Upper lobe of left lung (tissue), 6 donors: ENCODE results near the gene ASB16. TPM values are rescaled to one million over a fixed set of nuclear protein-coding genes. Genes with fewer than 3 reads are reported as not detected.

Source experiments
- ATAC-seq, 2 donors: fragments of 200-7000 bp; cut with Tn5 transposase; one replicate each; pipeline ENCODE4 v1.9.1; 2022; ENCODE audit warnings: mild to moderate bottlenecking in 2 of 2, moderate library complexity in 2 of 2; ENCODE audit not compliant: low FRiP score in 2 of 2
- DNase-seq, 2 donors: peaks; one replicate each; pipeline ENCODE4 v3.0.0-alpha.2; 2019 to 2020
- H3K27ac ChIP-seq, 4 donors: fragments of 200-600 bp; sonication (generic); one replicate each; pipeline ENCODE4 v1.5.1; 2016 to 2019
- H3K27me3 ChIP-seq, 4 donors: fragments of 200-600 bp; sonication (generic); one replicate each; pipeline ENCODE4 v1.5.1; 2017 to 2019
- H3K36me3 ChIP-seq, 4 donors: fragments of 200-600 bp; sonication (generic); one replicate each; pipeline ENCODE4 v1.5.1; 2016 to 2019
- H3K4me1 ChIP-seq, 4 donors: fragments of 200-600 bp; sonication (generic); one replicate each; pipeline ENCODE4 v1.5.1; 2018 to 2019
- H3K4me3 ChIP-seq, 4 donors: fragments of 200-600 bp; sonication (generic); one replicate each; pipeline ENCODE4 v1.5.1; 2017 to 2019; ENCODE audit warnings: mild to moderate bottlenecking in 2 of 4, moderate library complexity in 1 of 4
- H3K9me3 ChIP-seq, 4 donors: fragments of 200-600 bp; sonication (generic); one replicate each; pipeline ENCODE4 v1.5.1; 2018 to 2019
- CTCF ChIP-seq, 6 experiments: fragments of 450-650 bp in 4 of 6; fragments of 200-600 bp in 2 of 6; sonication (generic) in 2 of 6; IDR thresholded peaks; one replicate each; pipeline ENCODE4 v1.5.1; 2016 to 2019; ENCODE audit warnings: antibody characterized with exemption in 6 of 6
- EP300 ChIP-seq, 4 donors: sonication (generic); formaldehyde crosslinking; IDR thresholded peaks; one replicate each; pipeline ENCODE4 v1.5.1; 2017; ENCODE audit warnings: antibody characterized with exemption in 4 of 4, control low read depth in 2 of 4
- POLR2A ChIP-seq, 4 donors: fragments of 450-650 bp; IDR thresholded peaks; one replicate each; pipeline ENCODE4 v1.5.1; 2016 to 2017; ENCODE audit warnings: antibody characterized with exemption in 4 of 4, mild to moderate bottlenecking in 2 of 4
- POLR2AphosphoS5 ChIP-seq, 2 donors: sonication (generic); formaldehyde crosslinking; IDR thresholded peaks; one replicate each; pipeline ENCODE4 v1.5.1; 2017; ENCODE audit warnings: antibody characterized with exemption in 2 of 2
- WGBS, 2 donors: methylation state at CpG; one replicate each; pipeline ENCODE4 v1.1.5; 2017 to 2018; 5-methylcytosine and 5-hydroxymethylcytosine counted together
- total RNA-seq, 6 donors: library from RNA; depleted of rRNA in 4 of 6; stranded (reverse); fragments of >200 nt in 4 of 6; gene quantifications; one replicate each; pipeline versions ENCODE4 v1.1.0 to v1.2.1, GENCODE V29; 2016 to 2021
- donor health status: DM: no; HTN: no; CAD: no; lungs with moderate emphysema.
- donor health status: DM: no; HTN: yes; CAD: no; lungs with severe emphysema.

Gene ASB16
- total RNA-seq, 6 donors from 2014 or later: 0.11 TPM; not detected in 5

- DNase-seq (peak; percentile 99 to 100), ATAC-seq (peak; percentile 96 to 97)
- Histone ChIP-seq H3K9me3 (no peaks in the 10 kb centered on the region), H3K27ac (peak within 1 kb of the TSS; percentile 97 to 99 (median 98)), H3K27me3 (no peaks in the 10 kb centered on the region), H3K36me3 (peaks cover 7 to 28% (median 23%) of the 10 kb centered on the region in 4 donors), H3K4me3 (peak within 1 kb of the TSS; percentile 76 to 96 (median 86)), H3K4me1 (peaks cover 32 to 45% (median 37%) of the 10 kb centered on the region in 4 donors)
- WGBS, 2 donors: 0 to 1% methylated on average over 7 to 28 of the region's 126 CpGs
- TF ChIP-seq POLR2A (IDR thresholded peaks at IDR 0.05) (peak in 1 of 4 donors; percentile 53), POLR2AphosphoS5 (IDR thresholded peaks at IDR 0.05) (peak; percentile 49 to 67), EP300 (IDR thresholded peaks at IDR 0.05) (no peak)
These were observed 29.3 kb downstream of the ASB16 start, which contains the start of gene ATXN7L3 for GRCh38 chr17:44199553-44200477. TSS of gene ATXN7L3 (minus strand) at chr17:44199884. CDS start at chr17:44198070, 1,814 bp downstream.

- H3K27me3 ChIP-seq: no peaks in the 10 kb centered on the region
- H3K9me3 ChIP-seq: no peaks in the 10 kb centered on the region
- peak overlapping the region; percentile 97 to 99 (median 98) for H3K27ac ChIP-seq
- DNase-seq: no peak
- WGBS, 2 donors: 6 to 11% methylated on average over 14 to 33 of the region's 36 CpGs
- ATAC-seq: no peak
- H3K4me3 ChIP-seq: peak overlapping the region; percentile 76 to 96 (median 86)
- peaks cover 0 to 20% (median 15%) of the 10 kb centered on the region in 4 donors for H3K36me3 ChIP-seq
- TF ChIP-seq EP300 (IDR thresholded peaks at IDR 0.05) (no peak), POLR2AphosphoS5 (IDR thresholded peaks at IDR 0.05) (peak in 1 of 2 donors; percentile 42)
- H3K4me1 ChIP-seq: peaks cover 32 to 46% (median 37%) of the 10 kb centered on the region in 4 donors
These were observed 30.1 kb downstream of the ASB16 start for GRCh38 chr17:44200478-44201155.

- no peak for DNase-seq
- no peak for TF ChIP-seq EP300 (IDR thresholded peaks at IDR 0.05)
- TF ChIP-seq POLR2A (IDR thresholded peaks at IDR 0.05): no peak
- TF ChIP-seq CTCF (IDR thresholded peaks at IDR 0.05): no peak
- TF ChIP-seq POLR2AphosphoS5 (IDR thresholded peaks at IDR 0.05): no peak
- WGBS, 2 donors: 83 to 84% methylated on average over 4 of the region's 4 CpGs
- Histone ChIP-seq H3K4me1 (peaks cover 27 to 37% (median 31%) of the 10 kb centered on the region in 4 donors), H3K36me3 (peaks cover 10 to 14% (median 13%) of the 10 kb centered on the region in 4 donors), H3K9me3 (no peaks in the 10 kb centered on the region), H3K4me3 (no peak overlapping the region), H3K27me3 (no peaks in the 10 kb centered on the region), H3K27ac (peak overlapping the region in 1 of 4 donors; percentile 24)
- no peak for ATAC-seq
These were observed 32.3 kb downstream of the ASB16 start for GRCh38 chr17:44202756-44203155.

- ATAC-seq (no peak), DNase-seq (no peak)
- Histone ChIP-seq H3K4me3 (no peak overlapping the region), H3K4me1 (peaks cover 21 to 29% (median 23%) of the 10 kb centered on the region in 4 donors), H3K36me3 (peaks cover 11 to 24% (median 21%) of the 10 kb centered on the region in 4 donors), H3K27ac (peak overlapping the region in 2 of 4 donors; percentile 39 to 42), H3K27me3 (no peaks in the 10 kb centered on the region), H3K9me3 (no peaks in the 10 kb centered on the region)
- 50 to 52% methylated on average over 9 of the region's 9 CpGs for WGBS, 2 donors
- peak; percentile 36 to 63 (median 54) for TF ChIP-seq CTCF (IDR thresholded peaks at IDR 0.05)
- no peak for TF ChIP-seq EP300 (IDR thresholded peaks at IDR 0.05)
- peak in 1 of 2 donors; percentile 10 for TF ChIP-seq POLR2AphosphoS5 (IDR thresholded peaks at IDR 0.05)
- TF ChIP-seq POLR2A (IDR thresholded peaks at IDR 0.05): no peak
These were observed 33.4 kb downstream of the ASB16 start for GRCh38 chr17:44203731-44204440.

GRCh38 chr17:44204441-44204882 lies 34.0 kb downstream of the ASB16 start:
- no peak for DNase-seq
- H3K36me3 ChIP-seq: peaks cover 11 to 30% (median 26%) of the 10 kb centered on the region in 4 donors
- peak overlapping the region in 3 of 4 donors; percentile 27 to 42 (median 39) for H3K27ac ChIP-seq
- no peaks in the 10 kb centered on the region for H3K27me3 ChIP-seq
- TF ChIP-seq POLR2AphosphoS5 (IDR thresholded peaks at IDR 0.05) (no peak), CTCF (IDR thresholded peaks at IDR 0.05) (no peak), EP300 (IDR thresholded peaks at IDR 0.05) (no peak), POLR2A (IDR thresholded peaks at IDR 0.05) (no peak)
- peaks cover 21 to 32% (median 23%) of the 10 kb centered on the region in 4 donors for H3K4me1 ChIP-seq
- no peak overlapping the region for H3K4me3 ChIP-seq
- no peaks in the 10 kb centered on the region for H3K9me3 ChIP-seq
- 62 to 70% methylated on average over 5 of the region's 5 CpGs for WGBS, 2 donors
- no peak for ATAC-seq
